HG02623 (cell line): ENCODE data around the gene GALK1.
"Not testable (repeated sequence)": the region's sequence is repeated elsewhere in the genome, so short reads cannot be mapped to it uniquely, and the experiment has no call there.

Experiments used
- ATAC-seq: cut with Tn5 transposase; IDR thresholded peaks from one replicate; pipeline ENCODE4 v1.9.1; 2021; ENCODE audit warnings: moderate library complexity; ENCODE audit not compliant: unreplicated experiment

The GALK1 gene

DNA sequence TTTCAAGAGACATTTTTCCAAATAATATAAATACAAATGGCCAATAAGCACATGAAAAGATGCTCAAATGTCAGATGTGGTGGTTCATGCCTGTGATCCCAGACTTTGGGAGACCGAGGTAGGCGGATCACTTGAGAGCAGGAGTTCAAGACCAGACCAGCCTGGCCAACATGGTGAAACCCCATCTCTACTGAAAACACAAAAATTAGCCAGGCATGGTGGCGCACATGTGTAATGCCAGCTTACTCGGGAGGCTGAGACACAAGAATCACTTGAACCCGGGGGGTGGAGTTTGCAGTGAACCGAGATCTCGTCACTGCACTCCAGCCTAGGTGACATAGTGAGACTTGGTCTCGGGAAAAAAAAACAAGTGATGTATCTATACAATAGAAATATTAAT, 2.9 kb upstream of the GALK1 start:
- no peak for ATAC-seq

DNA sequence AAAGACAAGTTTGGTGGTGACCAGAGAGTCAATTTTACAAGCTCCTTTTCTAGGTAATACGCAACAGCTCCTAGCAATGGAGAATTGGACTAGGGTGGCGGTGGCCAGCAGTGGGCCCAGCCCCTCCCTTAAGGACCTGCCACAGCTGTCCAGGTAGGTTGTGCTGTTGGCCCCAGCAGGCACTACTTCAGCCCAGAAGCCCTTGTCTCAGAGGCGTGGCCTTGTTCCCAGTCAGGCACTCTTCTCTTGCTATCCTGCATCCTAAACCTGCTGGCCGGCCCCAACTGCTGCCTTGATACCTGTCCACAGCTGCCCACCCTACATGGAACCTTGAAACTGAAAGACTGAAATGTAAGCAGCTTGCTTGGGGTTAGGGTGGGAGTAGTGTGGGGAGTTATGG, 989 bp upstream of the GALK1 start:
- no peak for ATAC-seq

DNA sequence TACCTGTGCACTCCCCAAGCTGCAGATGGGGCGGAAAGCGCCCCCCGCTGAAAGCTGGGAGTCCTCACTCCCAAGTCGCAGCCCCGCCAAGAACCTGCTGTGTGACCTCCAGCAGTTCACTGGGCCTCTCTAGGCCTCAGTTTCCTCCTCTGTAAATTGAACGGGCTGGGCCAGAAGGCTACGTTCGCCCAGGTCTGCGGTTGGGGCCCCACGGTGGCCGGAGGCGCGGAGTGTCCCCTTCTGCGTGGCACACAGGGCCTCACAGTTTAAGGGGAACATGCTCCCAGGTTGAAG, 628 bp downstream of the GALK1 start:
- ATAC-seq, result no peak

DNA sequence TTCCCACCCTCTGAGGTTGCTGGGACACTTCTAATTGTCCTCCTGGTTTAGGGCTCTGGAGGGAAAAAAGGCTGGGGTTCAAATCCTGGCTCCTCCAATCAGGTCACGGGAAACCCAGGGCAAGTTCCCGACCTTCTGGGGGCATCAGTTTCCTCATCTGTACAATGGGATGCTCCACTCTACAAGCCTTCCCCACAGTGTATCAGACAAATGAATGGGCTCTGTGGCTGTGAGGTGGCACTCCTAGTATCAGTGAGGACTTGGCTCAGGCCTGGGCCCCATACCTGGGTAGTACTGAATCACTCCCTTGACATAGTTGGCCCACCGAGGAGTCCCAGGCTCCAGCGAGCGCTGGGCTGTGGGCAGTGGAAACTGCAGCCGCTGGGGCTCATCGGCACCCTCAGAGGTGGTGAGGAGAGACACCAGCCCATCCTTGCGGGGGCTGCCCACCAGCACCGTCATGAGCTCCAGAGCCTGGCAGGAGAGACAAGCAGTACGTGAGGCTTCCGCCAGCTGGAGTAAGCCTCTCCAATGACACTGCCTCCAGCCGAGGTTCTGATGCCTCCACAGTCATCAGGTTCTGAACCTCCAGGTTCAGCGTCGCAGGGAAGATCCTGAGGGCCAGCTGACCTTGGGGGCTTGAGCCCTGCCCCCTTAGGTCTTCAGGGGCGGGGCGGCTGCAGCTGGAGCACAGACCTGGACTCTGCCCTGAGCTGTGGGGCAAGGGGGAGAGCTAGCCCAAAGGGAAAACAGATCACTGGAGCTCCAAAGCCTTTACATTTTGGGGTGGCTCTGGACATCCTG, 1.2 kb downstream of the GALK1 start:
- ATAC-seq, result no peak

DNA sequence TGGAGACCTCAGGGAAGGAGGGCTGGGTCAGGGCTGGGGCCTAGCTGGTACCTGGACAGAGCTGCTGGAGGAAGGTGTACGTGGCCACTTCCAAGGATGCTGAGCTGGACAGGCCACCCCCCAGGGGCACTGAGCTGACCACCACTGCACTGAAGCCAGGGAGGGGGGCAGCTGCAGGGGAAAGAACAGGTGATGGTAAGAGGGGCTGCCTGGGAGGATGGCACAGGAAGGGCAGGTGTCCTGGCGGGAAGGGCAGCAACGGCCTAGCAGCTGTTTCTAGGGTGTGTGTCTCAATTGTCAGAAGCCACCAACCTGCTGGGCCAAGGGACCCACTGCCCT, 1.8 kb downstream of the GALK1 start:
- no peak for ATAC-seq

DNA sequence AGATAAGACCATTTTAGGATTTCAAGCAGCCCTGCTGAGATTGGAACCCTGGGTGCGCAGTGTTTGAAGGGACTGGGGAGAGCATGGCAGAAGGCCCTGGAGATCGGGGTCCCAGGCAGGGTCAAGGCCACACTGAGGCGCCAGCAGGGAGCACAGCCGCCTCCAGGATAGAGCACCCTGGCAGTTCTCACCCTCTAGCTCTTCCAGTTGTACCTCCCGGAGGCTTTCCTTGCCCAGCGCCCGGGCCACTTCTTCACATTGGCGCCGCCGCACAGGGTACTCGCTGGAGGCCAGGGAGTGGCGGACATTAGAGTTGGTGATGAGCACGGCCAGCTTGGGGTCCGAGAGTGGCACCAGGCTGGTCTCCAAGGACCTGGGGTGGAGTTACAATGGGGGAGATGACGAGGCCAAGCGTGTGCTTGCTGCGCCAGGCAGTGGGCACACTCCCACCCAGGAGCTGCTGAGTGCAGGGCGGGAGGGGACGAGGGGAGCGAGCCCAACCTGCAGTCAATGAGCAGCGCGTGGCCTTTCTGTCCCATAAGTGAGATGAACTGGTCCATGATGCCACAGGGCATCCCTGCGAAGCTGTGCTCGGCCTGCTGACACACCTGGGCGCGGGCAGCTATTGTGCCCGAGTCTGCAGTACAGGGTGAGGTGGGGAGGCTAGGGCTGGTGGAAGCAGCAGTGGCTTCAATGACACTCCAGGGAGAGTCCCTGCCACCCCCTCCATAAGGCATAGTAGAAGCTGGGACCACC, 2.3 kb downstream of the GALK1 start:
- no peak for ATAC-seq

DNA sequence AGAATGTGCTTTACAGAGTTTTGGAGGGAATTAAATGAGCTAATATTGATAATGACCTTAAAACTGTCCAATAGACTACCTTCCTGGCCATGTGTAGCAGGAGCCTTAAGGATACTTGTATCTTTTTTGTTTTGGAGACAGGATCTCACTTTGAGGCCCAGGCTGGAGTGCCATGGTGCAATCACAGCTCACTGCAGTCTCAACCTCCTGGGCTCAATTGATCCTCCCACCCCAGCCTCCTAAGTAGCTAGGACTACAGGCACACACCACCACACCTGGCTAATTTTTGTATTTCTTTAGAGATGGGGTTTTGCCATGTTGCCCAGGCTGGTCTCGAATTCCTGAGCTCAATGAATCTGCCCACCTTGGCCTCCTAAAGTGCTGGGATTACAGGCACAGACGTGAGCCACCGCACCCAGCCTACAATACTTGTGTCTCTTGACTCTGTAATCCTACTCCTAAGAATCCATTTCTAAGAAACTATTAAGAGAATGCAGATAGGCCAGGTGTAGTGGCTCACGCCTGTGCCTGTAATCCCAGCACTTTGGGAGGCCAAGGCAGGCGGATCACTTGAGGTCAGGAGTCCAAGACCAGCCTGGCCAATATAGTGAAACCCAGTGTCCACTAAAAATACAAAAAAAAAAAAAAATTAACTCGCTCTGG, 4.9 kb downstream of the GALK1 start:
- ATAC-seq, result not testable (repeated sequence)

DNA sequence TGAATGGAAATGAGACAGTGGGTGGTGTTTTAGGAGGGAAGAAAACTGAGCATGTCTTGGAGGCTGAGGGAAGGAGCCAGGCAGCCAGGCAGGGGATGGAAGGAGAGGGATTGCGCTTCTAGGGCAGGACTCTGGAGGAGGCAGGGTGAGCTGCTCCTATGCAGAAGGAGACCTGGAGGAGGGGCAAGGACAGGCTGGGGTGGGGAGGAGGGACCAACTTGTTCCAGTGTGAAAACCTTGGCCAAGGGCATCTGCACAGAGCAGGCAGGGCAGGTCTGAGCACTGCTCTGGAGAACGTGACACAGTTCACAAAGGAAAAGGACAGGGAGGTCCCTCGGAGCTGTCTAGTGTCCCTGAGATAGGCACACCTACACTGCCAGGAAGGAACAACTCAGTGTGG, 5.5 kb downstream of the GALK1 start:
- no peak for ATAC-seq

DNA sequence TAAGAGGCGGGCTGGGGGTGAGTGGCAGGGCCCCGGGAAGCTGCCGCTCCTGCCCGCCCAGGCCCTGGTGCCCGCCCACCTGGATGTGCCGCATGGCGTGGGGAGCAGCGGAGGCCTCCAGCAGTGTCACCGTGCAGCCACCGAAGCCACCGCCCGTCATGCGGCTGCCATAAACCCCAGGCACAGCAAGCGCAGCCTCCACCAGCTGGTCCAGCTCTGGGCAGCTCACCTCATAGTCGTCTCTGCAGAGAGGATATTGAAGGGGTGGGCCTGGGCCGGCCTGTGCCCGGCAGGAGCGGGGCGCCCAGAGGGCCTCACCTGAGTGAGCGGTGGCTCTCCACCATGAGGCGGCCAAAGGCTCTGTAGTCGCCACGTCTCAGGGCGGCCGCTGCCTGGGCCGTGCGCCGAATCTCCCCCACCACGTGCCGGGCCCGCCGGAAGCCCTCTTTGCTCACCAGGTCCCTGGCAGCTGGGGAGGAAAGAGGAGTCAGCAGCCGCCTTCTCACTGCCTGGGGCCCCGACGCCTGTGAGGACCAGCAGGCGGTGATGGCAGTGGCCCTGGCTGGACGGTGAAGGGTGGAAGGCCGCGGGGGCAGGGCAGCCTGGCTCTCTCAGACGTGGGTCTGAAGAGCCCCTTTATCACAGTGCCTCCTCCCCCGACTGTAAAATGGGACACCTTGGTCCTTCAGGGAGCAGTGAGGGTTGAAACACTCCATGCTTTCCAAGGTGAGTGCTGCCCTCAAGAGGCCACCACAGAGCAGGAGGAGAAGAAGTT, 6.7 kb downstream of the GALK1 start:
- no peak for ATAC-seq

DNA sequence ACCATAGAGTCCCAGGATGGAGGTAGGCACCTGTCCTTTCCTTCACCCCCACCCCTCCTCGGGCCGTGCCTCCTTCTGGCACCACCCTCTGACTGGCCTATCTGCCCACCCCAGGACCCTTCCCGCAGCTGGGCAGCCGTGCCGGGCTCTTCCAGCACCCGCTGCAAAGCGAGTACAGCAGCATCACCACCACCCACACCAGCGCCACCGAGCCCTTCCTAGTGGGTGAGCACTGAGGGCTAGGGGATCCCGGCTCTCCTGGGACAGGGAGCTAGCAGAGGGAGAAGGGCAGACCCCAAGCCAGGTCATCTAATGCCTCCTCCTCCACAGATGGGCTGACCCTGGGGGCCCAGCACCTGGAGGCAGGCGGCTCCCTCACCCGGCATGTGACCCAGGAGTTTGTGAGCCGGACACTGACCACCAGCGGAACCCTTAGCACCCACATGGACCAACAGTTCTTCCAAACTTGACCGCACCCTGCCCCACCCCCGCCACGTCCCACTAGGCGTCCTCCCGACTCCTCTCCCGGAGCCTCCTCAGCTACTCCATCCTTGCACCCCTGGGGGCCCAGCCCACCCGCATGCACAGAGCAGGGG, 7.8 kb downstream of the GALK1 start:
- no peak for ATAC-seq

DNA sequence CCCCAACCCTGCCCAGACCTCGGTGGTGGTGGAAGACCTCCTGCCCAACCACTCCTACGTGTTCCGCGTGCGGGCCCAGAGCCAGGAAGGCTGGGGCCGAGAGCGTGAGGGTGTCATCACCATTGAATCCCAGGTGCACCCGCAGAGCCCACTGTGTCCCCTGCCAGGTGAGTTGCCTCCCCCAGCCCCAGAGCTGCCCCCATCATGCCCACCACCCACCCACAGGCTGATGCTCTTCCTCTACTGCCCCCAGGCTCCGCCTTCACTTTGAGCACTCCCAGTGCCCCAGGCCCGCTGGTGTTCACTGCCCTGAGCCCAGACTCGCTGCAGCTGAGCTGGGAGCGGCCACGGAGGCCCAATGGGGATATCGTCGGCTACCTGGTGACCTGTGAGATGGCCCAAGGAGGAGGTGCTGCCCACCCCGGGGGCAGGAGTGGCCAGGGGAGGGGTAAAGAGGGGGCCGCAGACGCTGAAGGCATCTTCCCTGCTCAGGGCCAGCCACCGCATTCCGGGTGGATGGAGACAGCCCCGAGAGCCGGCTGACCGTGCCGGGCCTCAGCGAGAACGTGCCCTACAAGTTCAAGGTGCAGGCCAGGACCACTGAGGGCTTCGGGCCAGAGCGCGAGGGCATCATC, 8.4 kb downstream of the GALK1 start:
- no peak for ATAC-seq

DNA sequence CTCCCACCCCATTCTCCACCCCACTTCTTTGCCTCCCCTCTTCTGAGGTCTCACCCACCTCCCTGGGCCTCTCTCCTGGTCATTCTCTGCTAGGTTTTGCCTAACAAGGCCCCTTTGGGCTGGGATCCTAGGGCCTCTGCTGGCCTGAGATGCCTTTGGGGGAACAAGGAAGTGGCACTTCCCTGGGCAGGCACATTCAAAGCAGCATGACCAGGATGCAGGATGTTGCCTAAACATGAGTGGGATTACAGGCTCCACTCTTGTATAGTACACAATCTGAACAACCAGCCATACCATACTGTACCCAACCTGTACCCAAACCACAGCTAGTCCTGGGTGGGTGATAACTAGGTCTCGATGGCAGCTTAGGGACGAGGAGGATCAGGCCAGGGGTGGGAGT, 9.0 kb downstream of the GALK1 start:
- no peak for ATAC-seq

DNA sequence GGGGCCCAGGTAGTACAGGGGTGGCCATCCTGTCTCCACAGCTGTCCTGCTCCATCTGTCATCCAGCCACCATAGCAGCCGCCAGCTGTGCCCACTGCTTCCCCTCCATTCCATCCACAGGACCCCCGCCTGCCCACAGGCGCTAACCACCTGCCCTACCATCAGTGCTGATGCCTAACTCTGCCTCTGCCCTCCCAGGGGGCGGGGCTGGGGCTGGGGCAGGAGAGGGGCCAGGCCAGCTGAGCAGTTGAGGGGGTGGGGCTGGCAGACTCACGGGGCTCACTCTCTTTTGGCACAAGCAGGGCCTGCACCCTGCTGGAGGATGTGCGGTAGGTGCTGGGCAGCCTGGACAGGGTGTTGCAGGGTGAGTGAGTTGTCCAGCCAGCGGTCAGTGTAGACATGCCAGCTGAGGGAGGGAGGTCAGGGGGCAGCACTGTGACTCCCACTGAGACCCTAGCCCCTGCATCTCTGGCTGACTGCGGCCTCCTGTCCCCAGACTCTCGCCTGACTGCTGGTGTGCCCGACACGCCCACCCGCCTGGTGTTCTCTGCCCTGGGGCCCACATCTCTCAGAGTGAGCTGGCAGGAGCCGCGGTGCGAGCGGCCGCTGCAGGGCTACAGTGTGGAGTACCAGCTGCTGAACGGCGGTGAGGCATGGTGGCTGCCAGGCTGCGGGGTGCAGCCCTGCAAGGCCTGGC, 9.6 kb downstream of the GALK1 start:
- ATAC-seq, result no peak

DNA sequence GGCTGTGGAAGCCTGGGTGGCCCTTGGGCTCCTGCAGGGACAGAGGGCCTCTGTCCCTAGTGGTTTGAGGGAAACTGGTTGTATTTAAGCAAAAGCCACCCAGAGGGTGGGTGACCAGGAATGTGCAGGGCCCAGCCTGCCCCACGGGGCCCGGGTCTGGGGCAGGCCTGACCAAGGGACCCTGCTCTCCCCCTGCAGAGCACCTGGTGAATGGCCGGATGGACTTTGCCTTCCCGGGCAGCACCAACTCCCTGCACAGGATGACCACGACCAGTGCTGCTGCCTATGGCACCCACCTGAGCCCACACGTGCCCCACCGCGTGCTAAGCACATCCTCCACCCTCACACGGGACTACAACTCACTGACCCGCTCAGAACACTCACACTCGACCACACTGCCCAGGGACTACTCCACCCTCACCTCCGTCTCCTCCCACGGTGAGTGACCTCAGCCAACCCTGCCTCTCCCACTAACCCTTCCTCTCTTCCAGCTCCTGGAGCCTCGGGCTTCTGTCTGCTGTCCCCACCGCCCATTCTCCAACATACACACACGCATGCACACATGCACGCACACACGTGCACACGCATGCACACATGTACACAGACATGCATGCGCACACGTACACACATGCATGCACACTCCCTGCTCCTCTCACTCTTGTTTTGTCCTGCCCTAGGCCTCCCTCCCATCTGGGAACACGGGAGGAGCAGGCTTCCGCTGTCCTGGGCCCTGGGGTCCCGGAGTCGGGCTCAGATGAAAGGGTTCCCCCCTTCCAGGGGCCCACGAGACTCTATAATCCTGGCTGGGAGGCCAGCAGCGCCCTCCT, 10.4 kb downstream of the GALK1 start:
- ATAC-seq, result no peak

DNA sequence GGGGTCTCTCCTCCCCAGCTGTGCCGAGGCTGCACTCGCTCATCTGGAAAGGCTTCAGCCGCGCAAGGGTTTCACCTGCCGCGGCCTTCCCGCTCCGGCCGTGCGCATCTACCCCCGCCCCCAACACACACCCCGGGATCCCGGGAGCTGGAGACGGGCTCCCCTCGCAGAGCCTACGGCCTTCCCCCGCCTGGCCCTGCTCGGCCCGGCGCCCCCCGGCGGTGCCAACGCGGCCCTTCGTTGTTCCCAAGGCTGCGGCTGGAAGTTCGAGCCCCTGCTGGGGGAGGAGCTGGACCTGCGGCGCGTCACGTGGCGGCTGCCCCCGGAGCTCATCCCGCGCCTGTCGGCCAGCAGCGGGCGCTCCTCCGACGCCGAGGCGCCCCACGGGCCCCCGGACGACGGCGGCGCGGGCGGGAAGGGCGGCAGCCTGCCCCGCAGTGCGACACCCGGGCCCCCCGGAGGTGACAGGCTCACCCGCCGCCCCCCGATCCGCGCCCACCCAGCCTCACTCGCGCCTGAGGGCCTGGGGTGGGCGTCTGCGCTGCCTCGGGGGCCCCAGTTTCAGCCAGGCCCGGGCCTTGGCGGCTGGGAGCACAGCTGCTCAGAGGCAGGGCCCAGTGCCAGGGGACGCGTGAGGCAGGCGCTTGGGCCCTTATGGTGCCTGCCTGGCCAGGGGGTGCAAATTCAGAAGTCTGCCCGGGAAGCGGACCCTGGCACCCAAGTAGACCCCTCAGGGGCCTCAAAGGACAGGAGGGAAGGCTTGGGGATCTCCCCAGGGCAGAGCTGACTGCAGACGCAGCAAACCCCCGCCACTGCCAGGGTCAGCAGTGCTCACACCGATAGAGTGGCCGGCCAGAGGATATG, 11.2 kb downstream of the GALK1 start:
- peak; percentile 65 for ATAC-seq

DNA sequence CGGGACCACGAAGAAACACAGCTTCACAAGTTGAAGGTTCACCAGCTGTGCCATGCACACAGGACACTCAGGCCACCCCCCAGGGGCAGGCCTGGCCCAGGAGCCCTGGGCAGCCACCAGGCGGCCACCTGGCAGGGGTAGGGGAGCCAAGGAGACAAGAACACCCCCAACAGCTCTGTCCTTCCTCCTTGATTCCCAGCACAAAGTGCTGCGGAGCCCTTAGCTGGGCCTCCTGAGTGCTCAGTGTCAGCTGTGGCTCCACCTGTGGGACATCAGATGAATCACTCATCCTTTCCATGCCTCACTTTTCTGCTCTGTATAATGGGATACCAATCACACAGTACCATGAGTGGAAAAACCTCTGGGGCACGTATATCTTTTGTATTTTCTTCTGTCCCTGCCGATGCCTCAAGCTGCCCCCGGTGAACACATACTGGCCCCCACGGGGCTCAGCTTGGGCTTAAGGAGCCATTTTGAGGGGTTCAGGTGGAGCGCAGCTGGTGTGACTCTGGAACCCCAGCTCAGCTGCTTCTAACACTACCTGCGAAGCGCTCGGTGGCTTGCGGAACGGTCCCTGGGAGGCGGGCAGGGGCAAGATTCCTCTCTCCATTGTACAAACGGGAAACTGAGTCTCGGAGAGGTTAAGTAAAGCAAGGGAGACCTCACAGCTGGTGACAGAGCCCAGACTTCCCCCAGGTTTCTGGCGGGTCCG, 12.0 kb downstream of the GALK1 start:
- ATAC-seq, result no peak

DNA sequence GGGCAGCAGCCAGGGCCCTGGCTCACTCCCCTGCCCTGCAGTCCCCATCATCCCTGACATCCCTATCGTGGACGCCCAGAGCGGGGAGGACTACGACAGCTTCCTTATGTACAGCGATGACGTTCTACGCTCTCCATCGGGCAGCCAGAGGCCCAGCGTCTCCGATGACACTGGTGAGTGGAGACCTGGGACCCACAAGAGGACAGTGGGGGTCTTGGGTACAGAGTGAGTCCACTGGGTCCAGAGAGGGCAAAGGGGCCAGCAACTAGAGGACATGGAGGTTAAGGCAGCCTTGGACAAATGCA, 12.6 kb downstream of the GALK1 start:
- ATAC-seq, result no peak
